IPS-NIHi11 (cell line): Measurements from ENCODE around the gene SELP.

ENCODE experiments used
- DNase-seq: peaks from one replicate; pipeline ENCODE4 v3.0.0; 2012; ENCODE audit warnings: mixed read lengths, low spot score

The SELP gene

DNA sequence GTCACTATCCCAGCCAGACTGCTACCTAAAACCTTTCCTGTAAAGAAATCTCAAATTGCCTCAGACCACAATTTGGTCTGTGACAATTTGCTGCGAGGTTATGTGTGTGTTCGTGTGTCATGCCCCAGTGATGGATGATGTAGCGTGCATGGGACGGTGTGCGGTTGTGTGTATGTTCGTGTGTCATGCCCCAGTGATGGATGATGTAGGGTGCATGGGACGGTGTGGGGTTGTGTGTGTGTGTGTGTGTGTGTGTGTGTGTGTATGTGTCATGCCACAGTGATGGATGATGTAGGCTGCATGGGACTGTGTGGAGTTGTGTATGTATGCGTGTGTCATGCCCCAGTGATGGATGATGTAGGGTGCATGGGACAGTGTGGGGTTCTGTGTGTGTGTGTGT, 9.4 kb downstream of the SELP start:
- DNase-seq = no peak

DNA sequence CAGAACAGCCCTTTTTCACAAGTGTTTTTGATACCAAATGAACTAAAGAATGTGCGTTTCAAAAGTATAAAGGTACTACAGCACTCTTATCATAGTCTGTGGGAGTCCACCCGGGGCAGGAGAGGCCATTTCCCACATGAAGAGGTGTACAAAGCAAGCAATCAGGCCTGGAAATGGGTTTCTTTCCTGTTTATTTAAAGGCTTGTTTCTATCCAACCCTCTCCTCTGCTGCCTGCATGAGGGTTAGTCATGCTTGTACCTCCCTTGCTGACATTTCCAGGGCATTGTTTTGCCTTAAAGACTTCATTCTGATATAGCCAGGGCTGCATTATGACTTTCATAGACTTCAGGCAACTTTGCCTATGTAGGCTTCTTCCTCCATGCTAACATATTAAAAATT, 11.6 kb downstream of the SELP start:
- DNase-seq = no peak

- DNase-seq = no peak
Observed at GRCh38 chr1:169615803-169616202, 14.1 kb downstream of the SELP start.

GRCh38 chr1:169610858-169611257, 19.1 kb downstream of the SELP start:
- no peak for DNase-seq

DNA sequence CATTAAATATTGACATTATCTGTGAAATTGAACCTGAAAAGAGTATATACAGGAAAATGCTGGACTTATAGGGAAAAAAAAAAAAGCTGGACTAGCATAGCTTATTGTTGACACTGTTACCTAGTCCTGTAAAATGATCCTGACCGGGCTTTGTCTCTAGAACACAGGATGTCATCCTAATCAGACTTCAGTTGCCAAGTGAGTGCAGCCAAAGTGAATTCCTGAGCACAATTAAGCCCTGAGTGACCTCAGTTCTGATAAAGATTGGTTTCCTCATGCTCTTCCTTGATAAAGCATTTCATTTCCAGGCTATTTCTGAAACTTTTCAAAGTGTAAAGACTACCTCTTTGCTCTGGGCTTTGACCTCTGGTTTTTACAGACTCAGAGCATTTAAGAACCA, 19.8 kb downstream of the SELP start:
- DNase-seq = no peak

- DNase-seq = no peak
Observed at GRCh38 chr1:169608226-169608625, 21.7 kb downstream of the SELP start.

GRCh38 chr1:169604781-169605560, 25.0 kb downstream of the SELP start:
- DNase-seq = no peak

- peak; percentile 22 for DNase-seq
Observed at GRCh38 chr1:169601096-169601881, 28.6 kb downstream of the SELP start.

- peak; percentile 65 for DNase-seq
Observed at GRCh38 chr1:169595764-169596711, 33.9 kb downstream of the SELP start.

GRCh38 chr1:169594391-169594790, 35.5 kb downstream of the SELP start:
- no peak for DNase-seq

DNA sequence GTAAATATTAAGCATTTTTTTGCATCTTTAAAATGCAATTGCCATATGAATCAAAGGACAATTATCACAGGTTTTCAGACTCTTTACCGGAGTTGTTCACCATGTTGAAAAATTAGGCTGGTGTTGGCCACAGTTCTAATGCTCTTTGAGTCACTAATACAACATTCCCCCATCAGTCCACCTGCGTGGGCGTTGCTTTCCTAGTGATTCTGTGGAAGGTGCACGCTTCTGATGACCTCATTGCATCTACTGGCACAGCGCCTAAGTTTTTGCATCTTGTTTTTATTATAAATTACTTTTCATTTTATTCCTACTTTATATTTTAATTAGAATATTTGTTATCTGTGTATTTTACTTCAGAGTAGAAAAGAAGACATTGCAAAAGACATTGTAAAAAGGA, 39.0 kb downstream of the SELP start:
- DNase-seq = no peak

GRCh38 chr1:169588785-169589485, 41.0 kb downstream of the SELP start:
- no peak for DNase-seq

GRCh38 chr1:169588112-169588511, 41.8 kb downstream of the SELP start:
- no peak for DNase-seq

DNA sequence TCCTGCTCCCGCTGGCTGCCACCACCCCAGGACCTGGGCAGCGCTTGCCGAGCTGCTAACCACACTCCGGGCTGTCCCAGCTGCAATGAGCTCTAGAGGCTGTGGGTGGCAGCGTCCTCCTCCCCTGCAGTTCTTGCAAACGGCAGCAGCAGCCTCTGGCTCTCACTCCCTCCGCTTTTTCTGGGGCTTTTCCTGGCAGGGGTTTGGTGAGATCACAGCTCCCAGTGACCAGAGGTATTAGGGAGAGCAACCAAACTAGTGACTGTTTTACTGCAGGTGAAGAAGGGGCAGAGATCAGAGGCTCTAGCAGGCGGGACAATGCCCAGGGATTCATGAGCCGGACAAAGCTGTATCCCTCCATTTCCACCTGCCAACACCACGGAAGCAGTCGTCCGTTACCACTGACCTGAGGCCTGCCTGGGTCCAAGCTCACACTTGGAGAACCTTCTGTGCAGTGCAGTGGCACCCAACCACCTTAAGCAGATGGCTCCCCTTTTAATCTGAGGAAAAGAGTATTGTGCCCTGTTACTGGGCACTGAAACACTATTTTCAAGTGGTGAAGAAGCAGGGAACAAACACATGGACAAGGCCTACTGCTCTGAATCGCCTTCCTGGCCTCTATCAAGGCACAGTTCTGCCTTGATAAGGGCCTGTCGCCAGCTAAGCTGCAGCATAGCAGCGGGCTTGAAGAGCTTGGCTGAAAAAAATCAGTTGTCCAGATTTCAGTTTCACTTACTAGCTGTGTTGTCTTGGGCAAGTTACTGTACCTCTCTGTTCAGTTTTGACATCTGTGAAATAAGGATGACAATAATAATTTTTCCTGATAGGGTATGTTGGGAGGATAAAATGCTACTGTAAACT, 43.3 kb downstream of the SELP start, which contains the start of gene F5:
Gene F5, minus strand, starts transcription at position 87 of the 861 bp plus-strand sequence. CDS start 95 bp downstream, outside the sequence.
- peak; percentile 76 for DNase-seq

DNA sequence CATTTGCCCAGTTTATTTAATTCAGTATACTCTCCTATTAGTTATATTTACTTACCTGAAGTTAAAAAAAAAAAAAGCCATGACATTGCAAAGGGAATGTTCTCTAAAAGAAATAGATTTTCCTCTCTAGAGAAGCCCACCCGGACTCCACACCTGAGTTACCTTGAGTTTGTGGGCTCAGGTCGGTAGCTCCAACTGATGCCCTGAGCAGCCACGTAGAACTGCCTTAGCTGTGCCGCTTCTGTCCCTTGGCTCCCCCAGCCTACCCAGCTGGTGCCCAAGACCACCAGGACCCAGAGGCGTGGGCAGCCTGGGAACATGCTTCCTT, 43.9 kb downstream of the SELP start:
- DNase-seq = no peak

DNA sequence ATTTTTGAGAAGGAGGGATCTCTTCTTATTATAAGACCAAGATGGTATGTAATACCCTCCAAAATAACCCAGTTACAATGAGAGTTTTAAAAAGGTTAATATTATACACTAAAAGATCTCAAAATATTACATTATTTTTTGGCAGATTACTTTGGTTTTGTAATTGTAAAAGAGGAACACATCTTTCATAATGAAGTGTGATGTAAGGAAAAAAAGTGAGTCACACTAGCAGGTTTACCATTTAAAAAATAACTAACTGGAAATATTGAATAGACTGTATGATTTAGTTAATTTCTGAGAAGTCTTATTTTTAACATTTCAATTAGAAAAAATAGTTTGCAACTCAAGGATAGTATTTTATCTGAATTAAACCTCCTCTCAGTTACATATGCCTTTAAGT, 44.7 kb downstream of the SELP start:
- DNase-seq = no peak

DNA sequence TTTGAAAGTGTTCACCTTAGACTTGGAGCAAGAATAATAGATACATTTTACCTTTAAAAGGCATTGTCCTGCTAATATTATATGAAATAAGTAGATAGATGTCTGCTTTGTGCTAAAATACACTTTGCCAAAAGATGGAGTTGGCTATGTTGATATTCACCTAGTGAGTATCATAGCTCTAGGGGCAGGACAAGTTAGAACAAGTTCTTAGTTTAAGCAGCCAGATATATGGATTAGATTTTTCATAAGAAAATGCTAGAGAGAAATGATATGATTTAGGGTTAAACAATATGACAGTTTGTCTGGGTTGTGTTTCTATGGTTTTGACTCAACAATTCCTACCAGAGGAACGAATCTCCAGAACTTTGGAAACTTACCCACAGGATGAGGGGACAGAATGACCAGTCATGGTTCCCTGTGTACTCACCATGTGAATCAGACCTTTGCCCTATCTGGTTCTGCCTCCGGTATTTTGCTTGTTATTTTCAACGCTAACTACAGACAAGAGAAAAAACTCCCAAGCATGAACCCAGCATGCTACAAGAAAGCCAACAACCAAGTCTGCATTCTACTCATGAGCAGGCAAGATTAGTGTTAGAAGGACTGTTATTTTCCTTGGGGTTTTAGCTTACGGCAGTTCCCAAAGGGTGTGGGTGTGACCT, 45.3 kb downstream of the SELP start:
- DNase-seq = no peak

GRCh38 chr1:169577981-169578738, 51.8 kb downstream of the SELP start:
- no peak for DNase-seq

- DNase-seq = no peak
Observed at GRCh38 chr1:169576935-169577331, 53.0 kb downstream of the SELP start.
